ENCODE measurements around the gene PCDHGA7.
A peak's percentile ranks its signal among the peaks of the same experiment; 100 is the strongest.
"Not testable (repeated sequence)": the region's sequence is repeated elsewhere in the genome, so short reads cannot be mapped to it uniquely, and the experiment has no call there.

The PCDHGA7 gene

GRCh38 chr5:141382469-141383294 lies at the start of gene PCDHGA7:
PCDHGA7 (plus strand) TSS chr5:141382742; CDS start chr5:141382900, 158 bp downstream.
- no peak for ATAC-seq (replicated peaks; ENCODE audit: extremely low read depth, poor library complexity, severe bottlenecking)
- H3K36me3 Mint-ChIP-seq (ENCODE audit: insufficient read depth): peaks cover 3% of the 10 kb centered on the region
- no peak within 1 kb of the TSS for H3K27ac Mint-ChIP-seq (ENCODE audit: low read depth)
- H3K9me3 Mint-ChIP-seq: peaks cover 13% of the 10 kb centered on the region
- DNase-seq (ENCODE audit: low spot score in 2 of 2): no peak
- H3K4me1 Mint-ChIP-seq: no peaks in the 10 kb centered on the region
- peak within 1 kb of the TSS; percentile 52 for H3K4me3 Mint-ChIP-seq
- peaks cover 49% of the 10 kb centered on the region for H3K27me3 Mint-ChIP-seq

GRCh38 chr5:141338538-141339306 lies 43.8 kb upstream of the PCDHGA7 start, which contains the start of gene PCDHGA2:
PCDHGA2 (plus strand) TSS chr5:141338760.
- no peak within 1 kb of the TSS for H3K4me3 Mint-ChIP-seq
- DNase-seq (ENCODE audit: low spot score in 2 of 2) (no peak), ATAC-seq (replicated peaks; ENCODE audit: extremely low read depth, poor library complexity, severe bottlenecking) (no peak)
- H3K27ac Mint-ChIP-seq (ENCODE audit: low read depth): no peak within 1 kb of the TSS
- H3K36me3 Mint-ChIP-seq (ENCODE audit: insufficient read depth): peaks cover 2% of the 10 kb centered on the region
- H3K4me1 Mint-ChIP-seq: no peaks in the 10 kb centered on the region
- H3K27me3 Mint-ChIP-seq: peaks cover 92% of the 10 kb centered on the region
- H3K9me3 Mint-ChIP-seq: peaks cover 15% of the 10 kb centered on the region

- H3K27ac Mint-ChIP-seq (ENCODE audit: low read depth); H3K36me3 Mint-ChIP-seq (ENCODE audit: insufficient read depth); DNase-seq (ENCODE audit: low spot score in 2 of 2); H3K4me3 Mint-ChIP-seq; H3K4me1 Mint-ChIP-seq; ATAC-seq (replicated peaks; ENCODE audit: extremely low read depth, poor library complexity, severe bottlenecking): not testable (repeated sequence)
- Mint-ChIP-seq H3K9me3 (peaks cover 11% of the 10 kb centered on the region), H3K27me3 (peaks cover 91% of the 10 kb centered on the region)
Measured at GRCh38 chr5:141340781-141341354, 41.7 kb upstream of the PCDHGA7 start.

GRCh38 chr5:141342773-141343172 lies 39.8 kb upstream of the PCDHGA7 start:
- no peak overlapping the region for H3K4me3 Mint-ChIP-seq
- H3K27me3 Mint-ChIP-seq: peaks cover 88% of the 10 kb centered on the region
- H3K36me3 Mint-ChIP-seq (ENCODE audit: insufficient read depth): no peaks in the 10 kb centered on the region
- ATAC-seq (replicated peaks; ENCODE audit: extremely low read depth, poor library complexity, severe bottlenecking) (no peak), DNase-seq (ENCODE audit: low spot score in 2 of 2) (no peak)
- H3K27ac Mint-ChIP-seq (ENCODE audit: low read depth): no peak overlapping the region
- H3K9me3 Mint-ChIP-seq: peaks cover 11% of the 10 kb centered on the region
- no peaks in the 10 kb centered on the region for H3K4me1 Mint-ChIP-seq

- no peak for ATAC-seq (replicated peaks; ENCODE audit: extremely low read depth, poor library complexity, severe bottlenecking)
- Mint-ChIP-seq H3K27ac (ENCODE audit: low read depth) (no peak within 1 kb of the TSS), H3K4me3 (peak within 1 kb of the TSS; percentile 40), H3K9me3 (peaks cover 5% of the 10 kb centered on the region), H3K36me3 (ENCODE audit: insufficient read depth) (no peaks in the 10 kb centered on the region), H3K27me3 (peaks cover 82% of the 10 kb centered on the region), H3K4me1 (no peaks in the 10 kb centered on the region)
- no peak for DNase-seq (ENCODE audit: low spot score in 2 of 2)
Measured at GRCh38 chr5:141343242-141343952, 39.1 kb upstream of the PCDHGA7 start, which contains the start of gene PCDHGA3. PCDHGA3 (plus strand) TSS chr5:141343829; CDS start chr5:141344034, 205 bp downstream.

- Mint-ChIP-seq H3K9me3 (peaks cover 5% of the 10 kb centered on the region), H3K36me3 (ENCODE audit: insufficient read depth) (no peaks in the 10 kb centered on the region), H3K27ac (ENCODE audit: low read depth) (no peak overlapping the region), H3K27me3 (peaks cover 76% of the 10 kb centered on the region), H3K4me3 (peak overlapping the region; percentile 40), H3K4me1 (no peaks in the 10 kb centered on the region)
- no peak for ATAC-seq (replicated peaks; ENCODE audit: extremely low read depth, poor library complexity, severe bottlenecking)
- no peak for DNase-seq (ENCODE audit: low spot score in 2 of 2)
Measured at GRCh38 chr5:141343953-141344463, 38.5 kb upstream of the PCDHGA7 start.

- DNase-seq (ENCODE audit: low spot score in 2 of 2): no peak
- no peak overlapping the region for H3K4me3 Mint-ChIP-seq
- H3K27me3 Mint-ChIP-seq: peaks cover 77% of the 10 kb centered on the region
- no peaks in the 10 kb centered on the region for H3K36me3 Mint-ChIP-seq (ENCODE audit: insufficient read depth)
- peaks cover 5% of the 10 kb centered on the region for H3K9me3 Mint-ChIP-seq
- no peak for ATAC-seq (replicated peaks; ENCODE audit: extremely low read depth, poor library complexity, severe bottlenecking)
- H3K4me1 Mint-ChIP-seq: no peaks in the 10 kb centered on the region
- H3K27ac Mint-ChIP-seq (ENCODE audit: low read depth): no peak overlapping the region
Measured at GRCh38 chr5:141345327-141345726, 37.2 kb upstream of the PCDHGA7 start.

- DNase-seq (ENCODE audit: low spot score in 2 of 2); H3K36me3 Mint-ChIP-seq (ENCODE audit: insufficient read depth); ATAC-seq (replicated peaks; ENCODE audit: extremely low read depth, poor library complexity, severe bottlenecking); H3K9me3 Mint-ChIP-seq; H3K4me1 Mint-ChIP-seq; H3K4me3 Mint-ChIP-seq; H3K27ac Mint-ChIP-seq (ENCODE audit: low read depth): not testable (repeated sequence)
- peaks cover 79% of the 10 kb centered on the region for H3K27me3 Mint-ChIP-seq
Measured at GRCh38 chr5:141346017-141346416, 36.5 kb upstream of the PCDHGA7 start.

GRCh38 chr5:141349917-141350619 lies 32.5 kb upstream of the PCDHGA7 start, which contains the start of gene PCDHGB1:
PCDHGB1 (plus strand) TSS chr5:141350099; CDS start chr5:141350261, 162 bp downstream.
- peaks cover 67% of the 10 kb centered on the region for H3K27me3 Mint-ChIP-seq
- no peaks in the 10 kb centered on the region for H3K4me1 Mint-ChIP-seq
- peak within 1 kb of the TSS; percentile 60 for H3K4me3 Mint-ChIP-seq
- no peaks in the 10 kb centered on the region for H3K36me3 Mint-ChIP-seq (ENCODE audit: insufficient read depth)
- H3K9me3 Mint-ChIP-seq: peaks cover 5% of the 10 kb centered on the region
- ATAC-seq (replicated peaks; ENCODE audit: extremely low read depth, poor library complexity, severe bottlenecking) (no peak), DNase-seq (ENCODE audit: low spot score in 2 of 2) (no peak)
- no peak within 1 kb of the TSS for H3K27ac Mint-ChIP-seq (ENCODE audit: low read depth)

- ATAC-seq (replicated peaks; ENCODE audit: extremely low read depth, poor library complexity, severe bottlenecking) (no peak), DNase-seq (ENCODE audit: low spot score in 2 of 2) (no peak)
- H3K27ac Mint-ChIP-seq (ENCODE audit: low read depth): no peak overlapping the region
- no peaks in the 10 kb centered on the region for H3K4me1 Mint-ChIP-seq
- no peaks in the 10 kb centered on the region for H3K36me3 Mint-ChIP-seq (ENCODE audit: insufficient read depth)
- H3K4me3 Mint-ChIP-seq: no peak overlapping the region
- peaks cover 5% of the 10 kb centered on the region for H3K9me3 Mint-ChIP-seq
- H3K27me3 Mint-ChIP-seq: peaks cover 67% of the 10 kb centered on the region
Measured at GRCh38 chr5:141351591-141351990, 31.0 kb upstream of the PCDHGA7 start.

GRCh38 chr5:141354900-141355469 lies 27.6 kb upstream of the PCDHGA7 start, which contains the start of gene PCDHGA4:
PCDHGA4 (plus strand) TSS chr5:141355021; CDS start chr5:141355108, 87 bp downstream.
- Mint-ChIP-seq H3K4me3 (peak within 1 kb of the TSS; percentile 34), H3K36me3 (ENCODE audit: insufficient read depth) (no peaks in the 10 kb centered on the region), H3K27me3 (peaks cover 81% of the 10 kb centered on the region)

More at GRCh38 chr5:141354900-141355469, 27.6 kb upstream of the PCDHGA7 start, which contains the start of gene PCDHGA4:
- ATAC-seq (replicated peaks; ENCODE audit: extremely low read depth, poor library complexity, severe bottlenecking) (no peak), DNase-seq (ENCODE audit: low spot score in 2 of 2) (no peak)
- Mint-ChIP-seq H3K4me1 (peaks cover 5% of the 10 kb centered on the region), H3K27ac (ENCODE audit: low read depth) (no peak within 1 kb of the TSS), H3K9me3 (peaks cover 9% of the 10 kb centered on the region)

Data from central memory CD8-positive, alpha-beta T cell (primary cell).